Jurkat, Clone E6-1 (cell line): Measurements from ENCODE around the gene LAMTOR2.

Source experiments
- DNase-seq: peaks from one replicate; pipeline ENCODE4 v3.0.0-alpha.2; 2011; ENCODE audit warnings: low read depth, low spot score
- H3K4me3 ChIP-seq: 2 replicates; pipeline ENCODE4 v1.5.1; 2011; ENCODE audit warnings: mild to moderate bottlenecking, low read length, control low read depth, moderate library complexity

The LAMTOR2 gene

DNA sequence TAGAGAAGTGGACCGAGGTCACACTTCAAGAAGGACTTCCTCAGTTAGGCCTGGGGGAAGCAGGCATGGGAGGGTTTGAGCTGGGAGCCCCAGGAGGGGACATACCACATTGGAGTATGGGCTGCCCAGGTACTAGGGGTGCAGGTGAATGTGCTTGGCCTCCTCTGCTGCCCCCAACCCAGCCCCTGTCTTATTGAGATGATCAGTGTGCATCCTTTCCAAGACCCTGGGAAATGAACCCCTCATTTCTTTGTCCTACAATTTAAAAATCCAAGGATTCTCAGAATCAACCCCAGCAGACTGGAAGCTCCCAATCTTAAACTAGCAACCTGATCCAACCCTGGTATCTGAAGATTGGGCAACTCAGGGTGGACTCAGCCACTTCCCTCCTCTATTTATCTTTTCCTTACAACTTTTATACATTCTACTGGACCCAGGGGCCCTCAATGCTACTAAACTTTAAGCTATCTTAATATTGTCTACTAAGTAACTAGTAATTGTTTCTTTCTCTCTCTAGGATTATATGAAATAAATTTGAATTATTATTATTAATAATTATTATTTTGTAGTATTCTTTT is 18.6 kb downstream of the LAMTOR2 start:
- H3K4me3 ChIP-seq: no peak overlapping the region
- no peak for DNase-seq

DNA sequence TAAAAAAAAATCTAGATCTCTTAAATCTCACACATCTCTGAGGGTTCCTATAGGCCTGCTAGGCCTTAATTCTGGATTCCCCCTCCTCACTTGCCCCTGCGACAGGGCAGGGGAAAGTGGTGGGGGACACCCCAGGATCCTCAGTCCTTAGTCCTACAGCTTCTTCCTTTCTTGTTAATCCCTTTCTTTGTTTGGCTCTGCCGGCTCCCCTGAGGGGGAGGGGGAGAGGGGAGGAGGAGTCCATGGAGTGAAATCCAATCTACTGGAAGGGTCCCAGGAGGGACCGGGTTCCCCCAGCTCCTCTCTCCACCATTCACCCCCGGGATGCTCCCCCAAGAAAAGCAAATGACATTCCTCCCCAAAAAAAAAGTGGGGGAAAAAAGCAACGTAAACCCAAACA is 19.2 kb downstream of the LAMTOR2 start:
- no peak for DNase-seq
- no peak overlapping the region for H3K4me3 ChIP-seq

DNA sequence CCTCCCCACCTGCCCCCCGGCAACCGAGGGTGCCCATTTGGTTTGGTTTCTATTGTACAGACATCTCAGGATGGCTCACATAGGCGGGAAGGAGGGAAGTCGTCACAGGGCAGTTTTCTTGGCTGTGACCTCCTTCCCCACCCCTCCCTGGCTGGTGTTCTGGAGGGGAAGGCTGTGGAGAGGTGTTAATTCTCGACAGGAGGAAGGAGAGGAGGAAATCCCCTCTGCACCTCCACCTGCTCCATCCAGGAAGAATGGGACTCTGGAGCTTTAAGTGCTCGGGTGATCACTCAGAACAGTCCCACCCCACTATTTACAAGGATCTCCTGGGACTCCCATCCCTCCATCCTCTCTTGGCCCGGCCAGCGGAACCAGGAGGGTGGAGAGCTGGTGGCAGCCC is 20.1 kb downstream of the LAMTOR2 start:
- H3K4me3 ChIP-seq: no peak overlapping the region
- no peak for DNase-seq

DNA sequence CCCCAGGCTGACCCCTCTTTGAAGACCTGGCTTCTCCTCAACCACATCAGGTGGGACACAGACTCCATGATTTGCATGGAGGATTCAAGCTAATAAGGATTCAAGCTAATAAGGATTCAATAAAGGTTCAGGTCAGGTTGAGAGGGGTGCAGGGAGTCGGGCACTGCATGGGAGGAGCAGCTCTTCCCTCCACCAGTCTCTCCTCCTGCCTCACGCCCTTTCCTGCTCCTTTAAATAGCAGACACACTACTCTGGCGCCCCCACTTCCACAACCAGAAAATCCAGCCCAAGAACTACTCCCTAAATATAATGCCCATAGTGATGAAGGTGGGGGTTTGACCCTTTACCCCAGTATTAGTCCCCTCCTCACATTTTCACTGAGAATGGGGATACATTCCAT is 20.6 kb downstream of the LAMTOR2 start:
- no peak for DNase-seq
- no peak overlapping the region for H3K4me3 ChIP-seq

DNA sequence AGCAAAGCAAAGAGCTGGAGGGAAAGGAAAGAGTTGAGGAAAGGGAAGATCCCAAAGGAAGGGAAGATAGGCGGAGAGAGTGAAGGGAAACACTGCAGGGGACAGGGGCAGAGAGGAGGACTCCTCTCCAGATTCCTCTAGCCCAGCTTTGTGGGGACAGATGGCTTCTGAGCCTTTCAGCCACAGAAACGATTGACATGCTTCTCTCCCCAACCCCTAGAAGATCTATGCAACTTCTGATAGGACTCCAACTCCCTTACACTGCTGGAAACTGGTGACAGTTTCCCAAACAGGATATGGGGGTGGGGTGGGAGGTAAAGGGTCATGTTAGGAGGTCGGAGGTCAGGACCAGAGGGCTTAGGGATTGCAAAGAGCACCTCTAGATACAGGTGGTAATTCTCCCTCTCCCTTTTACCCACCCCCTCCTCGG is 21.2 kb downstream of the LAMTOR2 start:
- DNase-seq: no peak
- no peak overlapping the region for H3K4me3 ChIP-seq

DNA sequence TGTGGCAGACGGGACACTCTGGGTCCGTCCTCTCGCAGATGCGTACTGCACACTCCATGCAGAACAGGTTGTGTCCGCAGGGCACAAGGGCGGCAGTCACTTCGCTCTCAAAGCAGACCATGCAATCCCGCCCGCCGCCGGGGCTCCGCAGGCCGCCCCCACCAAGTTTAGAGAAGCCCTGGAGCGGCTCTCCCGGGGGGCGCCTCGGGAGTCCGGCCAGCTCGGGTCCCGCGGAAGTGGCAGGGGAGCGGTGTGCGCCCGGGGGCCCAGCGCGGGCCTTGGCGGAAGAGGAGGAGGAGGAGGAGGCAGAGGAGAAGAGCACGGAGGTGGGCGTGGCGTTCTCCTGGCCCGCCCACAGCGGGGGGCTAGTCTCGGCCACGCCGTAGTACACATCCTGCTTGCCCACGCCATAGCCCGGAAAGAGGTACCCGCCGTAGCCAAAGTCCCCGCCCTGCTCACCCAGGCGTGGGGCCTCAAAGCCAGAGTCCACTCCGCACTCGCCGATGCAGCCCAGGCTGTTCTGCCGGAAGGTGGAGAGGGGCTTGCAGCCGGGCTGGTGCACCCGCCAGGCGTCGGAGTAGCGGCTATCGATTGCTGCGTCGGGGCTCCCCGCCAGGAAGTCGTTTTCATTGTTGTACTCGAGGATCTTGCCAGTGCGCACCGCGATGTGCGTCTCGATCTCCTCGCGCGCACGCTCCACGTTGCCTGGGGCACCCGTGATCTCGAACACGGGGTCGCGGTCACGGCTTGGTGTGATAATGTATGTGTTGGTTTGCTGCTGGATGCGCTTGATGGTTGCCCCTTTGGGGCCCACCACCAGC is 22.2 kb downstream of the LAMTOR2 start:
- no peak for DNase-seq
- no peak overlapping the region for H3K4me3 ChIP-seq

DNA sequence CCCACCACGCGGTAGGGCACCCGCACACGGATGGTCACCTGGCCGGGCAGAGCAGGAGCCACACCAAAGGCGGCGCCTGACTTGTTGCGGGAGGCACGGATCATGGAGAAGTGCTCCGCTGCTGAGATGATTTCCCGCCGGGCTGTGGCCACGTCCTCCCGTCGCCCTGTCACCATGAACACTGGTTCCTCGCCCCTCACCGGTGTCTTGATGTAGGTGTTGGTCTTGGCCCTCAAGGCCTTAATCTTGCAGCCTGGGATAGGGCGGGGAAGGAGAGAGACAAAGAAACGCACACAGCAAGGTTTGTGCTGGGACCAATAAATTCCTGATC is 22.8 kb downstream of the LAMTOR2 start:
- no peak overlapping the region for H3K4me3 ChIP-seq
- no peak for DNase-seq

DNA sequence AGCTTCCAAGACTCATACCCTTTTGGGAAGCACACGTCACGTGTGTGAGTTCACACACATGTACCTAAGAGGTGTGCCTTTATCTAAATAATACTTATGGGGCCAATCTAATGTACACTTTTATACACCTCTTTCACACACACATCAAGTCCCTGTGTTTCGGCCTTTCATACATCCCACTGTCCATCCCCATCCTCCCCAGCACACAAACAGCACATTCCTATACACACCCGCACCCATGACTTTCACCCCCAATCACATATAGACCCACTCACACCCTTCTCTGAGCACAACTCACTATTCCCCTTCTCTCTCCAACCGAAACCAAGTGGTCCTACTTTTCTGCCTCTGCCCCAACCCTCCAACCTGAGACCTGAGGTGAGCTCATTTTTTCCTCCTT is 24.1 kb downstream of the LAMTOR2 start:
- no peak for DNase-seq
- H3K4me3 ChIP-seq: no peak overlapping the region

DNA sequence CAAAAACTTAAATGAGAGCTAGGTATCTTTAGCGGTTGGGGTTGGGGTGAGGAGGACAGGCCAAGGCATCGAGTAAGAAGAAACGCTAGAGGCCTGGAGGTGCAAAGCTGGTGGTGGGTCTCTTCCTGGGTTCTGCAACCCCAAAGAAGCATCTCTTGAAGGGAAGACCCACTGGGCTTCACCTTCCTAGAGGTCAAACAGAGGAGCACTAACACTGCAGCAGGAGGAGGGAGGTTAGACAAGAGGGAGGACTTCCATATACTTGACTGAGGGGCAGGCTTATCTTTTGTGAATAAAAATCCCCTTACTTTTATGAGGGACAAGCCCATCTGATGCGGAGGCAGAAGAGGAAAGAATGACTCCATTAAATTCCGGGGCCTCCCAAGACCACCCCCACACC is 25.2 kb downstream of the LAMTOR2 start:
- DNase-seq: no peak
- H3K4me3 ChIP-seq: no peak overlapping the region

DNA sequence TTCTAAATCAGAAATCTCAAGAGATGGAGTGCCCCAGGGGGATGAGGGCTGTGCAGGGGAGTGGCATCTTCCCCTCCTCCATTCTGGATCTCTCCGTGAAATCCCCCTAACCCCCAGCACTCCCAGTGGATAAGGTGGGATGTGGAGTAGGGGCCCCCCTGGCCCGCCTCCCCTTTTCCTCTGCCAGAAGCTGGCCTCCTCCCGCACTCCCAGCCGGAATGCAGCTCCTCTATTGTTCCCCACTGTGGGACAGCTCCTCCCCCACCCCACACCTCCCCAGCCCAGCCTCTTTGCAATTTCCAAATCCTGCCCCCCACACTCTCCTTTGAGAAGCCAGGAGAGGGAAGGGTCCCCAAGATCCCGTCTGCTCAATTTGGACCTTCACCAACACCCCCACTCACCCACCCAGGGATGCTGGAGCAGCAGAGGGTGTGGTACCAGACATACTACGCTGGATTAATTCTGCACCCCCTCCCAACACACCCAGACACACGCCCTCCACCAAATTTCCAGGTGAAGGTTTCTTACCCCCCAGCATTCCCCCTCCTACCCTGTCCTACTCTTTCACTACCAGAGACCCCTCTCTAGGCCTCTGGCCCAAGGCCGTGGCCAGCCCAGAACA is 25.8 kb downstream of the LAMTOR2 start:
- H3K4me3 ChIP-seq: peak overlapping the region; percentile 77
- DNase-seq: no peak

DNA sequence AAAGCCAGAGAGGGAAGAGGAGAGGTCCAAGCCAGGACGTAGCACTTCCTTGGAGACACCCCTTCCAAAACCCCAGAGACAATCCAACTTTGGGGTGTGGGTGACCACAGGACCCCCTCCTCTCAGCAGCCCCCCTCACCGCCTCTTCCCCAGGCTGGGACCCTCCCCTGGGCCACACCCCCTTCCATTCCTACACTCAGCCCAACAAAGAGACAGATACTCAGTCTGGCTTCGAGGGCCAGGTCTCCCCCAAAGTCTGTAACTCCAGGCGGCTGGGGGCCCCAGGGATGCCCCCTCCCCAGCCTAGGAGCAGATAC is 26.2 kb downstream of the LAMTOR2 start:
- no peak for DNase-seq
- peak overlapping the region; percentile 77 for H3K4me3 ChIP-seq

DNA sequence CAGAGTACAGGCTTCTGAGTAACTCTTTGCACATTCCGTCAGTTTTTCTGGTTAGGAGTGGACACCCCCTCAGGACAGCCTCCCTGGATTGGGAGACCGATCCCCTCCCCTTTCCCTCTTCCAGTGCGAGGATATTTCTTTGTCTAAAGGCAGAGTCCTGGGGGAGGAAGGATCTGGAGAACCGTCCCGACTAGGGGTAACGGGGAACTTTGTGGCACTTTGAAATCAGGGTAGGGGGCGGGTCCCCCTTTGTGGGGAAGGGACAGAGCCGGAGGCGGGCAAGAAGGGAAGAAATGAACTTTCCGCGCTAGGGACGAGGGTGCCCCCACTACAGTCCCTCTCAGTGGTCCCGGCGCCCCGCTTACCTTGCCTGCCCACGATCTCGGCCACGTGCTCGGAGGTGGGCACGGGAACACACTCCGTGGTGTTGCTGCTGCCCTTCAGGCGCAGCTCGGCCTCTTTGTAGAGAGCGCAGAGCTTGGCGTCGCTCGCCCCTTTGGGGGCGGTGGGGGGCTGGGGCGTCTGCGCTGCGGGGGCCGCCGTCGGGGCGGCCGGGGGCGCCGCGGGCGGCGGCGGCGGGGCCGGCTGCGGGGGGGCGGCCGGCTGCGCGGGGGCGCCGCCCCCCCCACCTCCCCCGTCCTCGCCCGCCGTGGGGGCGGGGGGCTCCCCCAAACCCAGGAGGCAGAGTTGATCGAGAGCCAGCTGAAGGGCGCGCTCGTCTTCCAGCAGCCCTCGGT is 26.8 kb downstream of the LAMTOR2 start:
- H3K4me3 ChIP-seq: peak overlapping the region; percentile 77
- no peak for DNase-seq

DNA sequence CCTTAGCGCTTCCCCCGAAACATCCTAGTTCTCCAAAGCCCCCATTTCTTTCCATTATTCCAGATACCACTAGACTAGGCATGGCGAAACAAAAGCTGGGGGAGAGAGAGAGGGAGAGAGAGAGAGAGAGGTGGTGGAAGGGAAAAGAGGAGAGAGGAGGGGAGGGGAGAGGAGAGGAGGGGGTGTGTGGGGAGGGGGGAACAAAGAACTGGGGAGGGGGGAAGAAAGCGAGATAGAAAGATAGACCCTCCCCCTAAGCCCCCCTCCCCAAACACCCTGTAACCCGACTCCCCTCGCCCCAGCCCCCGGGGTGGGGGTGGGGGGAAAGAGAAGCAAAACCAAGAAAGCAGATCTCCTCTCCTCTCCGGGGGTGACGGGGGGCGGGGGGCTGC is 27.3 kb downstream of the LAMTOR2 start:
- peak overlapping the region; percentile 77 for H3K4me3 ChIP-seq
- DNase-seq: no peak

DNA sequence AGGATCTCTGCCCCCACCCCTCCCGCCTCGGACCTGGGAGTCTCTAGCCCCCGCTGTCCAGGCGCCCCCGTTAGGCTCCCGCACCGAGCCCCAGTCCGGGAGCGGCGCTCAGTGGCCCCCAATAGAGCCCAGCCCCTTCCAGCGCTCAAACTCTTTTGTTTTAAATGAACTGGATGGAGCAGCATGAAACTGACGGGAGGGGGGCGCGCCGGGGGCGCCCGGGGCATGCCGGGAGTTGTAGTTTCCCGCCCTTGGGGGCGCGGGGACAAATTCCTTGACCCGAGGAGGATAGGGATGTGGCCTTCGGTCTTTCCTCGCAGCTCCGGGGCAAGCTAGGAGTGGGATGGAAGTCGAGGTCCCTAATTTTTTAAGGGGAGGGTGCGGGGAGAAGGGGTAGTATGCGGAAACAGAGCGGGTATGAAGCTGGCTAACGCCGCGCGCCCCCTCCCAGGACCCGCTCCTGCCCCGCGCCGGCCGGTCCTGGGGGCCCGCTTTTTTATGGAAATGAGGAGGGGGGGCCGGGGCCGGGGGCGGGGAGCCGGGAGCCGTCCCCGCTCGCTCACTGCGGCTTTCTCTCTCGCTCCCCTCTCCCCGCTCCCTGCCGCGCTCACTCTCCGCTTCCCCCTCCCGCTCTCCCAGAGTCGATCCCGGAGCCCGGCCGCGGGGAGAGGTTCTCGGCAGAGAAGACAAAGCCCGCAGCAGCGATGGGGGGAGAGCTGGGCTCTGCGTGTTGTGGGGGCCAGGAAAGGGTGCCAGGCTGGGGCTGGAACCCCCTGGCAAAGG is 27.9 kb downstream of the LAMTOR2 start, which contains the start of gene MEX3A:
Gene MEX3A (minus strand): TSS at position 157 of the 783 bp plus-strand sequence. CDS start 467 bp downstream, outside the sequence.
- peak; percentile 54 for DNase-seq
- peak within 1 kb of the TSS; percentile 77 for H3K4me3 ChIP-seq

DNA sequence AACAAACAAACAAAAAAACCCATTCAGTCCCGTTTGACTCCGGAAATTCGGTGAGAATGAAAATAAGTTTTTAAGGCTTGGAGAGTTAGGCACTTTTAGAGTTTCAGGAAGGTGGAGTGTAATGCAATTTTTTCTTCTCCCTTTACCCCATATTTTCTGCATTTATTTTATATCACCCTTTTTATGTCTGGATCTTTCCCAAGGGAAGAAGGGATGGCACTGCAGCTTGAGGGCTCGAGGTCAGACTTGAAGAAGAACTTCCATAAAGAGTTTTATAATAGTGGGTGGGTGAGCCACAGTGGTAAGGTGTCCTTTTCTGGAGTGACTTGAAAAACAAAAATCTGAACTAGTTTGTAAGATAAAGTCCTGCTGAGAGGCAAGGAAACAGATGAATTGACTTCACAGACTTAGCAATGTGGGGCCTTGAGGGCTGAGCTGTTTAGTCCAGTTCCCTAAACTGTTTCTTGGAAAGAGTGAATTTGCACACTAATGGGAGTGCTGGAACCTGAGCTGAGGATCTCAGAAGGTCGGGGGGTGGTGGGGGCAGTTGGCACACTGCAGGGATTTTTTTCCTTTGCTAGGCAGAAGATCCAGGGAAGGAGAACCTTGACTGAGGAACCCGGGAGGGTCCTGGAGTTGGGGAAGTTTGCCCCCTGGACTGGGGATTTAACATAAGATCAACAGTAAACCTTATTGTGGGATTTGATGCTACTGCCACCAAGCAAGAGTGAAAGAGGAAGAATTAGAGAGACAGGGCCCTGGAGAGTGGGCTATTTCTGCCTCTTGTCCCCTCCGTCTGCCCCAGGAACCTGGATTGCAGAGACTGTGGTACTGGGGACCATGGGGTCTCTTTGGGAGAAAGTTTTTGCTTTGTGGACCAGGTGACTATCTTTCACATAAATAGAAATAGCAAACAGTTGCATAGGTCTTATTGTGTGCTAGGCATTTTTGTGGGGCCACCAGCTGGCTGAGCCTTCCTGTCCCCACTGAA is 29.5 kb downstream of the LAMTOR2 start:
- no peak overlapping the region for H3K4me3 ChIP-seq
- DNase-seq: no peak

DNA sequence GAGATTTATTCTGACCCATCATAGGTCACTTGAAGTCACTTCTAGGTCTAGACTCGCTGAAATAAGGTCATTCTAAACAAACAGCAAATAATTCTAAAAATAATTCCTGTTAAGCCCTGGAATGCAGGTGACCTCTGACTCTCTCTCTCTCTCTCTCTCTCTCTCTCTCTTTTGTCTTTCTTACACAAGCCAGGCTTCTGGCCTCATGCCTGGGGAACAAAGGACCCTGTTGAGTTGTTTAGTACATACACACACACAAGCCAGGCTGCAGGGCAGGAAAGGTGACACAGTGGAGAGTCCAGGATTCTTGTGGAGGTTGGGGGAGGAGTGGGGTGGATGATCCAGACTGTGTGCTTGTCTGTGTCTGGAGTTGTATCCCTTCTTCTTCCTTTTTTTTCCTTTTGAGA is 31.7 kb downstream of the LAMTOR2 start:
- no peak for DNase-seq
- H3K4me3 ChIP-seq: no peak overlapping the region

DNA sequence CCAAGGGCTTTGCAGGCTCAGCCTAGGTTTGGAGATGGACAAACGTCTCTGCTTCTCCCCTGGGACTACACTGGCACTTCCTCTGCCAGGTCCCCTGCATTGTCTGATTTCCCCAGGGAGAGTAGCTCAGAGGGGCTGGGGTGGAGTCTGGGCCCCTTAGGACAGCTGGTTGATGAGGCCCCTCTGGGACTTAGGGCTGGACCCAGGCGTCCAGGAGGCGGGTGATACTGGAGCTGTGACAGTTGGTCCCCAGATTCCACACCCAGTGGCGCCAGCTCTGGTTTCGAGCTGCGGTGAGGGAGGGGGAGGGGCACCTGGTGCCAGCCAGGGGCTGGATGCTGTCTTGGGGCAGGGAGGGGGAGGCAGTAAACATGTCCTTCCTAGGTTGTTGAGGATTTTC is 35.1 kb downstream of the LAMTOR2 start:
- no peak for DNase-seq
- no peak overlapping the region for H3K4me3 ChIP-seq

DNA sequence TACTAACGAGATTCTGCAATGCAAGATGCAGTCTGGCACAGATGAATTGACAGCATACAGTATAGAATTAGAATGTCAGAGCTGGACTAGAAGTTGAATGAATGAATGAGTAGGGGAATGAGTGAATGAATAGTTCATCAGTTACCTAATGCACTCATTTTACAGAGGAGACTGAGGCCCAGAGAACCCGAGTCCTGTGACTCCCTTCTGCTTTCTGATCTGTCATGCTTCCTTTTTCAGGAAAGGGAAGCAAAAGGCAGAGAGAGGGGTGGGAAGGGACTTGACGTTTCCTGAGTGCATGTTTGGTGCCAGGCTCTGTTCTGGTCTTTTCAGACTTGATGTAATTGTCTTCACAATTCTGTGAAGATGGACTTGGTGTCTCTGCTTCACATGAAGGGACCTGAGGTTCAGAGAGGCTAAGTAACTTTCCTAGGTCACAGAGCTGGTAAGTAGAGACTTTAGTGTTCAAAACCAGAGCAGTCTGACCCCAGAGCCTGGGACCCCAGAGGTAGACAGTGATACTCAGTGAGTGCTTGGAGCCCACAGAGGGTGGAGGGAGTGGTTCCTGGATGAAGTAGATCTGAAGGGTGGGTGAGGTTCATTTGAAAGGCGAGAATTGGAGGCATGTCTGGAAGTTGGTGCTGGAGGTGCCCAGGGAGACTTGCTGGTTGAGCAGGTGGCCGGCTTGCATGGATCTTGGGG is 35.7 kb downstream of the LAMTOR2 start:
- no peak overlapping the region for H3K4me3 ChIP-seq
- no peak for DNase-seq
